Endothelial cell of umbilical vein (primary cell): Measurements from ENCODE around the gene SLC25A13.

Experiments
- POLR2A ChIP-seq: IDR thresholded peaks from 2 replicates; pipeline ENCODE4 v1.6.1; 2012; ENCODE audit warnings: low read depth, mild to moderate bottlenecking, control low read depth, low read length
- TF ChIP-seq, protein P1 (sequence below), 2 donors: IDR thresholded peaks; 1 replicate in 1 of 2; 2 replicates in 1 of 2; pipeline ENCODE4 v1.5.1; 2011; ENCODE audit warnings: low read length in 2 of 2, mild to moderate bottlenecking in 2 of 2, moderate library complexity in 2 of 2, control low read depth in 1 of 2, inconsistent platforms in 1 of 2, low read depth in 1 of 2; ENCODE audit not compliant: insufficient read depth in 1 of 2; ENCODE audit errors: extremely low read depth in 1 of 2

DNA sequence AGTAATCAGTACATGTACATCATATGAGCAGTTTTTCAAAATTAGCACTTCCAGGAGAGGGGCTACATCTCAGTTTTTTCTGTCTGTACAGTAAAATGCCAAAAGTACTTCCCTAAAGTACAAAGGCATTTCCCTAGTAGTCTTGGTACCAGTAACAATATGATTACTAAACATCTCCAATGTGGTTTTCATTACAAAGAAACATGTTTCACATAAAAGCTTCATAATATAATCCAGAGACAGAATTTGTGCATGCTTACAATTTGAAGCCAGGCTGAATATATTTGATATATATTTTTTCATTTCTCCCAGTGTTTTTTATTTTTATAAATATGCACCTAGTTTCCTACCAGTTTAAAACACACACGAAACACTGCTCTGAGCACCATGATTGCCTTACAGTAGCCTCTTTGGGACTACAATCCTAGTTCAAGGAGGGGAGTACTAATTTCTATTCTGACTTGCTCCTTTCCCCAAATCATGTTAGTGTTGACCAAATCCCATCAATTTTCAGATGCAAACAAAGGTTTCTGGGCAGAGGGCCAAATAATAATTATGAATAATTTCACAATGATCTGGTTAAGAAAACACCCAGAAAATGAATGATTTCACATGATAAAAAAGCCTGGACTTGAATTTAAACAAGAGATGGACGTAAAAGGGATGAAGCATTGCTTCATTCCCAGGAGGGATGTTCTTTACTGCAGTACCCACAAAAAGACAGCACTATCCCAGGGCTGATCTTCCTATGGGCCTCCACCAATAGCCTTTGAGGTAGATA is 201.3 kb downstream of the SLC25A13 start:
- TF ChIP-seq, protein P1, sequence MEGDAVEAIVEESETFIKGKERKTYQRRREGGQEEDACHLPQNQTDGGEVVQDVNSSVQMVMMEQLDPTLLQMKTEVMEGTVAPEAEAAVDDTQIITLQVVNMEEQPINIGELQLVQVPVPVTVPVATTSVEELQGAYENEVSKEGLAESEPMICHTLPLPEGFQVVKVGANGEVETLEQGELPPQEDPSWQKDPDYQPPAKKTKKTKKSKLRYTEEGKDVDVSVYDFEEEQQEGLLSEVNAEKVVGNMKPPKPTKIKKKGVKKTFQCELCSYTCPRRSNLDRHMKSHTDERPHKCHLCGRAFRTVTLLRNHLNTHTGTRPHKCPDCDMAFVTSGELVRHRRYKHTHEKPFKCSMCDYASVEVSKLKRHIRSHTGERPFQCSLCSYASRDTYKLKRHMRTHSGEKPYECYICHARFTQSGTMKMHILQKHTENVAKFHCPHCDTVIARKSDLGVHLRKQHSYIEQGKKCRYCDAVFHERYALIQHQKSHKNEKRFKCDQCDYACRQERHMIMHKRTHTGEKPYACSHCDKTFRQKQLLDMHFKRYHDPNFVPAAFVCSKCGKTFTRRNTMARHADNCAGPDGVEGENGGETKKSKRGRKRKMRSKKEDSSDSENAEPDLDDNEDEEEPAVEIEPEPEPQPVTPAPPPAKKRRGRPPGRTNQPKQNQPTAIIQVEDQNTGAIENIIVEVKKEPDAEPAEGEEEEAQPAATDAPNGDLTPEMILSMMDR (IDR thresholded peaks at IDR 0.05; ENCODE audit: extremely low read depth in 1 of 2, insufficient read depth in 1 of 2, low read depth in 1 of 2, low read length in 2 of 2) = no peak
- no peak for TF ChIP-seq POLR2A
